PFSK-1 (cell line): ENCODE measurements around the gene TPPP.

Experiments
- POLR2AphosphoS5 ChIP-seq: IDR thresholded peaks from 2 replicates; pipeline ENCODE4 v1.6.1; 2012; ENCODE audit warnings: low read depth, mild to moderate bottlenecking, control low read depth, low read length, moderate library complexity
- REST ChIP-seq, 2 experiments: IDR thresholded peaks; 2 replicates each; pipeline versions ENCODE4 v1.6.1 to v1.8.0; 2011 to 2012; ENCODE audit warnings: low read depth in 2 of 2, low read length in 2 of 2, control low read depth in 1 of 2, inconsistent platforms in 1 of 2, mild to moderate bottlenecking in 1 of 2, moderate library complexity in 1 of 2; ENCODE audit not compliant: insufficient read depth in 1 of 2
- SIN3A ChIP-seq: IDR thresholded peaks from 2 replicates; pipeline ENCODE4 v1.6.1; 2012; ENCODE audit warnings: mild to moderate bottlenecking, low read length, moderate library complexity, borderline replicate concordance; ENCODE audit not compliant: insufficient read depth
- TAF1 ChIP-seq: IDR thresholded peaks from 2 replicates; pipeline ENCODE4 v1.6.1; 2012; ENCODE audit warnings: low read length, control low read depth, borderline replicate concordance; ENCODE audit not compliant: insufficient read depth

- TF ChIP-seq SIN3A (no peak), POLR2AphosphoS5 (no peak), TAF1 (no peak), REST (IDR thresholded peaks at IDR 0.05; ENCODE audit: insufficient read depth in 1 of 2, low read depth in 2 of 2, low read length in 2 of 2) (no peak)
Measured at GRCh38 chr5:619444-619843, 73.7 kb downstream of the TPPP start.
